ENCODE results near the gene RASSF5. TPM values are rescaled to one million over a fixed set of nuclear protein-coding genes. Genes with fewer than 3 reads are reported as not detected.

Gene RASSF5
- total RNA-seq, 1 experiment from 2014 or later = 3.8 TPM

- DNase-seq (ENCODE audit: low spot score) = no peak
These were observed 10.0 kb upstream of the RASSF5 start for GRCh38 chr1:206497363-206497762.

DNA sequence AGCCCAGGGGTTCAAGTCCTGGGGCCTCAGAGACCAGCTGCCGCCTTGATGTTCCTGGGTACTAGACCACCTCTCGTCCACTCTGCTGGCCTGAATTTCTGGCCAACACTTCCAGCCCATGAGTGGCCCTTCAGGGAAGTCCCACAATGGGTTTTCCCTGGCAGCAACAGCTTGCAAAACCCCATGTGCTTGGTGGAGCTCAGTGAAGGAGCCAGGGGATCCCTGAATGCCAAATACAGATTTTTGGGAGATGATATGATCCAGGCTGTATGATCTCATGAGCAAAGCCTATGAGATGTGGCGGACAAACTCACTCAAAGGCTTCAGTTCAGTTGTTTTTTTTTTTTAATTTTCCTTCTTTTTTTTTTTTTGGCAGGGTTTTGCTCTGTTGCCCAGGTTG lies 9.6 kb upstream of the RASSF5 start:
- no peak for DNase-seq (ENCODE audit: low spot score)

DNA sequence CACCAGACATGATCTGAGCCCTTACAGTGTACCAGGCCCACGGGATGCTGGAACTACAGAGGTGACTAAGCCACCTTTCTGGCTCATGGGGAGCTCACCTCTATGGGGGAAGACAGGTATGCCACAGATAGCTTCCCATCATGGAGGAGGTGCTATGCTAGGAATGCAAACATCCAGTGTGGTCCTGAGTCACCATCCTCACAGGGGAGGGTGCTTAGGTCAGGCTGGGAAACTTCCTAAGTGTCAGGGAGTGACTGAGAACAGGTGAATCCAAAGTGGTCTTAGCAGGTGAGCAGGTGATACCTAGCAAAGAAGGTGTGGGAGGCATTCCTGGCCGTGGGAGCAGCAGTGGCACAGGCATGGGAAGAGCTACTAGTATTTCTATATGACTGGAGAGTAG lies 8.6 kb upstream of the RASSF5 start:
- DNase-seq (ENCODE audit: low spot score) = no peak

DNA sequence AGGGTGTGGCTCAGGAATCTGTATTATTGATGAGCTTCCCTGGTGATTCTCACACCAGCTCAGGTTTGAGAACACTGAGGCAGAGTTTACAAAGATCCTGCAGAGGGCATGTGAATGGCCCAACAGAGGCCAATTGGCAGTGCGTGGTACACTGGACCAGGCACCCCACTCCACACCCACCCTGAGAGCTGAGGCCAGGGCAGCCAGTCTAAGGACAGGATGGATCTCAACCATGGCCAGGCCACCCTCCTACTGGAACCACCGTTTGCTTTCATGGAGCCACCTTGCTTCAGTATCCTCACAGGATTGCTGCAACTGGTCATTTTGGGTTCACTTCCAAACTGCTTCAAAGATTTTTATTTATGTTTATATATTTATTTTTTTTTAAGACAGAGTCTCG lies 7.3 kb upstream of the RASSF5 start:
- DNase-seq (ENCODE audit: low spot score) = no peak

DNA sequence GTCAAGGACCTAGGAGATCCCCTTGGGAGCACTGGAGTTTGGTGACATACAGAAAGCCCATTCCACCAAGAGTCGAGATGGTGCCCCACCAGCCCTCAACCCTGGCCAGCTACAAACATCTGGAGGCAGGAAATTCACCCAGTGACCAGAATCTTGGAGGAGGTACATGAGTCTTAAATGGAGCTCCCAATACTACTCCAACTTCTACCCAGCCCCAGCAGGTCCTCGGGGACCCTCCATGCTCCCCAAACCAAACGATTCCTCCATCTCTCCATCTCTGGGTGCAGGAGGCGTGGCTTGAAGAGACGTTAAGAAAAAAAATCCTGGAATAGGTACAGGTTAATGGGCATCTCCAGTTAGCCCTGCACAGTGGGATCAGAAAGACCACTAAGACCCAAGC lies 5.5 kb upstream of the RASSF5 start:
- DNase-seq (ENCODE audit: low spot score) = no peak

- DNase-seq (ENCODE audit: low spot score) = no peak
These were observed 4.9 kb upstream of the RASSF5 start for GRCh38 chr1:206502403-206502802.

- no peak for DNase-seq (ENCODE audit: low spot score)
These were observed 4.5 kb upstream of the RASSF5 start for GRCh38 chr1:206502812-206503211.

DNA sequence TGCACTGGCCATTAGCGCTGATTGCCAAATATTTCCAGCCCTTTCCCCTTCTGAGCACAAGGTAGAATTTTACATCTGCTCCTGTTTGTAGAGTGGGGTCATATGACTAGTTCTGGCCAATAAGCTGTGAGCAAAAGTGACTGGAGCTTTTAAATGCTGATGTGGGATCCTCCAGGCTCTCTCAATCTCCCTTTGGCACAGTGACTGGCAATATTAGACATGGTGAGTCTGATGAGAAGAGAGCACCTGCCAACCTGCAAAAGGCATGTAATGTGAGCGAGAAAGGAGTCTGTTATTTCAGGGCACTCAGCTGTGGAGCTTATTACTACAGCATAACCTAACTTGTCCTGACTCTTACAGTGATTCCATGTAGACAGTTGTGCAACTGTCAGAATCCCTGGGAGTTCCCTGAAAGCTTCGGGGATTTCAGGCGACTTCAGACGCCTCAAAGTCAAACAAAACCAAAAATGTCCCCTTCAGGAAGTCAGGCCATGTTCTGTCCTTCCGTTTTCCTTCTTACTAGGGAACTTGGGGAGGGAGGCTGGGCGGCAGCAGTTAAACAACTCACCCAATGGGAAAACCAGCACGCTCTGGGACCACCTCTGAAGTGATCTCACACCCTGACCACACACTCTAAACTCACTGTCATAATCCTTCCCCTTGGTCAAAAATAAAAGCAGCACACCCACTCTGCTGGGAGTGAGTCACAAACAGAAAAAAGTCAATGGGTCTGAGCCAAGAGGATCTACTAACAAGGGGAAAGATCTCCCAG lies 3.6 kb upstream of the RASSF5 start:
- peak; percentile 99 for DNase-seq (ENCODE audit: low spot score)

DNA sequence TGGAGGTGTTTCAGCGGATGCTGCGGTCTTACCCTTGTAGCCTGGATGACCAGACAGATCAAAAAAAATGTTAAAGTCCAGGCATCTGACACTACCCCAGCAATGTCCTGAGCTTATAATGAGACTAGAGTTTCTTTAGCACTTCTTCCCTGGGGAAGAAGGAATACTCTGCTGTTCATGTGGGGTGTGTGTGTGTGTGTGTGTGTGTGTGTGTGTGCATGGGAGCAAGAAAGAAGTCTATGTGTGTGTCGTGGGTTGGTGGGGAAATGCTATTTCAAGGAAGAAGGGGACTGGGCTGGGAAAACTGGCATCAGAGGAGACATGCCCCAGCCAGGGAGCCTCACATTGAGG lies 3.0 kb upstream of the RASSF5 start:
- no peak for DNase-seq (ENCODE audit: low spot score)

DNA sequence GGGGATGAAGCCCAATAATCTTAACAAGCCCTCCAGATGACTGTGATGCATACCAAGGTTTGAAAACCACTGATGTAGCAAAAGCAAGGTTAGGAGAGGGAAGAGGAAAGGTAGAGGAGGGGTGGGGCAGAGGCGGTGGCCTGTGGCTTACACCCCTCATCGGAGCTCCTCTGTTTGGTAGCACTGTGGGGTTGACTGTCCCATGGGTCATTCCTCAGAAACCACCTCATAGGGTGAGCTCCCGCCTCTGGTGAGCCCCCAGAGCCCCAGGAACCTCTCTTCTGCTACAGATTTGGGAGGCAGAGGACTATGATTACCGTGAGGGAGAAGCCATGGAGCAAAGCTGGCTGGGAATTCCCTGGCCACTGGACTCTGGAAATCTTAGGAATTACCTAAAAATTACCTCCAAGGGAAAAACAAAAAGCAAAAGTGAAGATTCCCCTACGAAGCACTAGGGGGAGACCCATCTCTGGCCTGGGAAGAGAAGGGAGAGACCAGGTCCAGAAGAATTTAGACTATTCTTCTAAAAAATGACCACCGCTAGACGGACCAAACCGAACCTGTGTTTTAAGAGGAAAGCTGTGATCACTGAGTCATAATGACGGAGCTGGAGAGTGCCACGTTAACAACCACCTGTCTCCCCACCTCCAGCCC lies 1.5 kb upstream of the RASSF5 start:
- DNase-seq (ENCODE audit: low spot score) = no peak

DNA sequence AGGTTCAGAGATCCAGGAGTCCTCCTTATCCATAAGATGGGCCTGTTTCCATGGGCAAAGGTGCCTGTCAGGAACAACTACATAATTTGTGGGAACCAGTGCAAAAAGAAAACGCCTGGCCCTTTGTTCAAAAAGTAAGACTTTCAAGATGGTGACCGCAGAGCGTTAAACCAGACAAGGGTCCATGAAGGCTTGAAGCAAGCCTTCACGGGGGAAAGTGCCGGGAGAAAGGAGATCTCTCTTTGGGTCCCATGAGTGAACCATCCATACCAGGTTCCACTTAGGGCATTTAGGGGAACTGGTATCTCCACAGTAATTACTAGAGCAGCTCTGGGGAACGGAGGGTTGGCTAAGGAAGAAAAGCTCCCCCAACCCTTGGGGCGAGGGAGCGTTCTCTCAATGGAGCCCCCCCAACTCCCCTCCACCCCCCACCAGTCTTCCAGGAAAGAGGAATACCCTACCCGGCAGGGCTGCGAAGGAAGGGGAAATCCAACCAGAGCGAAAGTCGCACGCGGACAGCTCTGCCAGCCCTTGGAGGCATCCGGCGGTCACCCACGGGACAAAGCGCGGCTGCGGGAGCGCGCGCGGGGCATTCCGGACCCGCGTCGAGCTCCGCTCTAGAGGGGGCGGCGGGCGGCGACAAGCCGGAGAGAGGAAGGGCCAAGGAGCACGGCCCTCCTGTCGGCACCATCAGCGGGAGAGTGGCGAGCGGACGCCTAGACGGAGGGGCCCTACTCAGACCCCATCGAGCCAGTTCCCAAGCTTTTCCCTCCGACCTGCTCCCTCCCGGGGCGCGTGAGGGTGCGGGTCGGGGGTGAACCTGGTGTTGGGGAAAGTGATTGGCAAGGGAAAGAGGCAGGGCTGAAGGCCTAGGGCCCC lies 687 bp upstream of the RASSF5 start:
- DNase-seq (ENCODE audit: low spot score) = no peak

GRCh38 chr1:206508130-206508889 lies 979 bp downstream of the RASSF5 start:
- DNase-seq (ENCODE audit: low spot score) = no peak

GRCh38 chr1:206508956-206509355 lies 1.6 kb downstream of the RASSF5 start:
- no peak for DNase-seq (ENCODE audit: low spot score)

- no peak for DNase-seq (ENCODE audit: low spot score)
These were observed 2.4 kb downstream of the RASSF5 start for GRCh38 chr1:206509612-206510257.

- DNase-seq (ENCODE audit: low spot score) = no peak
These were observed 3.0 kb downstream of the RASSF5 start for GRCh38 chr1:206510371-206510770.

DNA sequence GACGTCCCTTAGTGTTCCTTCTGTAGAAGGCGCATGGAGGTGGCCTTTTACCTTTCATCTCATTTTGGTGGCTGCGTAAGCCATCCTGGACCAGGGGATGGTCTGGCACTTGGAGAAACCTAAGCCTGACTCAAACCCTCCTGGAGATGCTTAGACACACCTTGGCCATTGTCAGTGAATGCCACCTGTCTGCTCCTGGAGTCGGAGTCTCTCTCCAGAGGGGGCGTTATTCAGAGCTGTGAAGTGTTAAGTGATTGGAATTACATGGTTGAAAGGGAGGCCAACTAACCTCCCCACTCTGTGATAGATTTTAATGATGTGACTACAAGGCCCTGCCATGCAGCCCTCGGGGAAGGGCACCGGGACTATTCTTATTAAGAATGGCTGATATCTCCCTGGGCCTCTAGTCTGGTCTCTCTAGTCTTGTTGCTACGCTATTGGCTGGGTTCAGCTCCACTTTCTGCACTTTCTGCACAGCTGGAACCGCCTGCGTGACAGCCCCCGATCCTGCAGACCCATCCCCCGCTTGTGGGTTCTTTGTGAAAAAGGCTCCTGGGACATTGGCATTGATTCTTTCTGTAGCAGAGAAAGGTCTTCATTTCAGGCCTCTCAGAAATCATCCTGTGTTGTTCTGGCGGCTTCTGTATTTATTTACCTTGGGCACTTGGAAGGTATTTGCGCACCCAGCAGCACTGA lies 4.2 kb downstream of the RASSF5 start:
- no peak for DNase-seq (ENCODE audit: low spot score)

DNA sequence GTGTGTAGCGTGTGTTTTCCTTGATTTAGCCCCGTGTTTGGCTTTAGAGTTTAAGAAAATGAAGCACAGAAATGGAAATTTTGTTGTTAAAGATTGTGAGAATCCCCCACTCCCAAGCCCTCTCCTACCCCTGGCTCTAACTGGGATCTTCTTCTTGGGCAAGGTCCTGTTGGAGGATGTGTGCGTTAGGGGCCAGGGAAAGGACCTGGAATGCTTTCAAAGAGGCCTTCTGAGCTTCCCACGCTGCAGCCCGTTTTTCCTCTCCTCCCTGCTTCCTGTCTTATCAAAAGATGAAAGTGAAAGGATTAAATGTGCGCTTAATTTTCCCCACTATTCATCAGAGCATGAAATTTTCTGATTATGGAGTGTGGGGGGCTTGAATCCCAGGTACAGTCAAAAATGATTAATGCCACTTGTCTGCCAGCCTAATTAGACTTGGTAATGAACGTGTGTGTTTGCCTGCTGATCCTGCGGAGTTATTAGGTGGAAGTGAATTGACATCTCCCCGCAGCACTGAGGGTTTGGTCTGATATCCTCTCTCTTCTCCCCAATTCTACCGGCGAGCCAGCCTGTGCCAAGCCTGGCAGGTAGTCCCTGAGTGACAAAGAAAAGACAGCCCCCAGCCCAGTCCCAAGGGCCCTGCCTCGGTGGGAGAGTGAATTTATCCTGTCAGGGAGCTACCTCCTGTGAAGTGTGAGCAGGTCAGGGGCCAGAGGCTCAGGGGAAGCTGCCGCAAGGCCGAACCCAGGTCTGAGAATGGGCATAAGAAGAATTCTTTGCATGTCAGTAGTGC lies 4.9 kb downstream of the RASSF5 start:
- DNase-seq (ENCODE audit: low spot score) = no peak

DNA sequence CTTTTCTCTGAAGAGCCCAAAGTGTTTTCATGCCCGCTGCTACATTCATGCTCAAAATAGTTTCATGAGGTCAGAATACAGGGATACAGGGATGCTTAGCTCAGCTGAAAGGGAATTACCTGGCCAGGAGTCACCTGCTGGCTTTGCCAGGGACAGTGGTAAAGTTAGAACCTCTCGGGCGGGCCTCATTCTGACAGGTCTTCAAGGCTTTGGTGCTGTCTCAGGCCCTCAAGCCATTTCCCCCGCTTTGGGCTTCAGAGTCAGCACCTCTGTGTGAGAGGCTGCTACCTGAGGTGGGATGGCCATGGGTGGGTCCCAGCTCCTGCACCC lies 5.5 kb downstream of the RASSF5 start:
- DNase-seq (ENCODE audit: low spot score) = no peak

- peak; percentile 59 for DNase-seq (ENCODE audit: low spot score)
These were observed 6.2 kb downstream of the RASSF5 start for GRCh38 chr1:206513312-206514111.
